Activated naive CD4-positive, alpha-beta T cell treated with anti-CD3 and anti-CD28 coated beads for 36 hours (primary cell): ENCODE measurements around the gene HOXA3. TPM values are rescaled to one million over a fixed set of nuclear protein-coding genes. Genes with fewer than 3 reads are reported as not detected.

Experiments used
- CTCF ChIA-PET: fragments of 350-600 bp; sonication (Branson Sonifier 250); formaldehyde crosslinking; loops from one replicate; lab custom pipeline; 2021; ENCODE audit warnings: antibody characterized with exemption; lab: Charles Lee
- DNase-seq: peaks from one replicate; pipeline ENCODE4 v3.0.0-alpha.2; 2020
- H3K27ac Mint-ChIP-seq: one replicate; pipeline ENCODE4 v1.8.0; 2021; ENCODE audit warnings: mild to moderate bottlenecking, mixed read lengths
- H3K27me3 Mint-ChIP-seq: one replicate; pipeline ENCODE4 v1.8.0; 2021; ENCODE audit warnings: low read depth, mixed read lengths
- H3K36me3 Mint-ChIP-seq: one replicate; pipeline ENCODE4 v1.8.0; 2021; ENCODE audit warnings: low read depth, mixed read lengths
- H3K4me1 Mint-ChIP-seq: one replicate; pipeline ENCODE4 v1.8.0; 2021; ENCODE audit warnings: low read depth, mixed read lengths
- H3K4me3 Mint-ChIP-seq: one replicate; pipeline ENCODE4 v1.8.0; 2021; ENCODE audit warnings: mild to moderate bottlenecking, moderate library complexity, mixed read lengths
- H3K9me3 Mint-ChIP-seq: one replicate; pipeline ENCODE4 v1.8.0; 2021; ENCODE audit warnings: mixed read lengths
- intact Hi-C: fragments of 100-400 bp; cut with micrococcal nuclease; formaldehyde crosslinking; loops from one replicate; pipeline ENCODE4 v1.15.1; 2023
- total RNA-seq, 2 experiments: library from RNA; stranded (reverse); gene quantifications; one replicate each; pipeline ENCODE4 v1.2.3, GENCODE V29; 2021

HOXA3 gene
- total RNA-seq, 2 experiments from 2014 or later: not detected

- no peak for DNase-seq
- peak within 1 kb of the TSS; percentile 38 for H3K4me3 Mint-ChIP-seq
- H3K27me3 Mint-ChIP-seq: peaks cover 63% of the 10 kb centered on the region
- no peak within 1 kb of the TSS for H3K27ac Mint-ChIP-seq
- H3K36me3 Mint-ChIP-seq: no peaks in the 10 kb centered on the region
- CTCF ChIA-PET: interaction anchor here (0.6 to 1.6 kb wide), 3 partner anchors 25 to 493 kb away, joined by 3 to 9 read pairs (median 3); no protein-coding TSS in a partner anchor
- H3K4me1 Mint-ChIP-seq: peaks cover 20% of the 10 kb centered on the region
- intact Hi-C loops: loop anchor here (1.0 to 5.0 kb wide), 2 partner anchors 10 to 68 kb away; partner anchors contain the start of gene EVX1
- H3K9me3 Mint-ChIP-seq: no peaks in the 10 kb centered on the region
Observed at GRCh38 chr7:27173956-27174873, 21.8 kb upstream of the HOXA3 start, which contains the start of gene HOXA10. HOXA10 (minus strand) TSS chr7:27174320; CDS start chr7:27174306, 14 bp downstream.

- Mint-ChIP-seq H3K4me1 (peaks cover 24% of the 10 kb centered on the region), H3K36me3 (no peaks in the 10 kb centered on the region), H3K9me3 (no peaks in the 10 kb centered on the region), H3K4me3 (no peak overlapping the region), H3K27me3 (peaks cover 65% of the 10 kb centered on the region), H3K27ac (no peak overlapping the region)
- DNase-seq: no peak
- intact Hi-C loops: loop anchor here (5.0 kb wide), 1 partner anchor 69 kb away; the partner anchor contains the start of gene EVX1
- CTCF ChIA-PET: interaction anchor here (0.6 kb wide), 1 partner anchor 370 kb away, joined by 3 read pairs; no protein-coding TSS in a partner anchor
Observed at GRCh38 chr7:27173511-27173955, 21.1 kb upstream of the HOXA3 start.

GRCh38 chr7:27172823-27173510, 20.6 kb upstream of the HOXA3 start:
- CTCF ChIA-PET: interaction anchor here (0.9 kb wide), 1 partner anchor 10 kb away, joined by 4 read pairs; no protein-coding TSS in a partner anchor
- H3K36me3 Mint-ChIP-seq: no peaks in the 10 kb centered on the region
- peaks cover 25% of the 10 kb centered on the region for H3K4me1 Mint-ChIP-seq
- H3K4me3 Mint-ChIP-seq: no peak overlapping the region
- no peaks in the 10 kb centered on the region for H3K9me3 Mint-ChIP-seq
- H3K27me3 Mint-ChIP-seq: peaks cover 66% of the 10 kb centered on the region
- H3K27ac Mint-ChIP-seq: no peak overlapping the region
- no peak for DNase-seq
- intact Hi-C loops: loop anchor here (5.0 kb wide), 1 partner anchor 69 kb away; the partner anchor contains the start of gene EVX1

- Mint-ChIP-seq H3K27me3 (peaks cover 66% of the 10 kb centered on the region), H3K27ac (no peak overlapping the region), H3K36me3 (no peaks in the 10 kb centered on the region), H3K4me1 (peaks cover 25% of the 10 kb centered on the region), H3K9me3 (no peaks in the 10 kb centered on the region), H3K4me3 (peak overlapping the region; percentile 19)
- CTCF ChIA-PET: interaction anchor here (0.8 to 0.9 kb wide), 2 partner anchors 10 to 17 kb away, joined by 3 to 4 read pairs; no protein-coding TSS in a partner anchor
- no peak for DNase-seq
- intact Hi-C loops: loop anchor here (5.0 kb wide), 1 partner anchor 70 kb away; the partner anchor contains the start of gene EVX1
Observed at GRCh38 chr7:27172315-27172774, 20.0 kb upstream of the HOXA3 start.

- H3K4me1 Mint-ChIP-seq: peaks cover 28% of the 10 kb centered on the region
- no peaks in the 10 kb centered on the region for H3K9me3 Mint-ChIP-seq
- H3K4me3 Mint-ChIP-seq: peak overlapping the region; percentile 19
- CTCF ChIA-PET: interaction anchor here (0.8 to 1.5 kb wide), 3 partner anchors 8 to 17 kb away, joined by 3 to 8 read pairs (median 4); no protein-coding TSS in a partner anchor
- intact Hi-C loops: loop anchor here (5.0 kb wide), 1 partner anchor 71 kb away; the partner anchor contains the start of gene EVX1
- no peak overlapping the region for H3K27ac Mint-ChIP-seq
- H3K27me3 Mint-ChIP-seq: peaks cover 71% of the 10 kb centered on the region
- H3K36me3 Mint-ChIP-seq: no peaks in the 10 kb centered on the region
- peak; percentile 23 for DNase-seq
Observed at GRCh38 chr7:27171637-27172314, 19.4 kb upstream of the HOXA3 start.

- Mint-ChIP-seq H3K9me3 (no peaks in the 10 kb centered on the region), H3K36me3 (no peaks in the 10 kb centered on the region), H3K4me3 (no peak overlapping the region), H3K27me3 (peaks cover 71% of the 10 kb centered on the region), H3K27ac (no peak overlapping the region), H3K4me1 (peaks cover 31% of the 10 kb centered on the region)
- CTCF ChIA-PET: interaction anchor here (0.8 to 1.5 kb wide), 2 partner anchors 8 to 16 kb away, joined by 3 to 8 read pairs; no protein-coding TSS in a partner anchor
- DNase-seq: peak; percentile 3
- intact Hi-C loops: loop anchor here (5.0 kb wide), 1 partner anchor 71 kb away; the partner anchor contains the start of gene EVX1
Observed at GRCh38 chr7:27171325-27171636, 18.9 kb upstream of the HOXA3 start.

GRCh38 chr7:27170426-27171324, 18.3 kb upstream of the HOXA3 start:
- peaks cover 70% of the 10 kb centered on the region for H3K27me3 Mint-ChIP-seq
- DNase-seq: no peak
- no peak overlapping the region for H3K4me3 Mint-ChIP-seq
- no peak overlapping the region for H3K27ac Mint-ChIP-seq
- peaks cover 35% of the 10 kb centered on the region for H3K4me1 Mint-ChIP-seq
- H3K9me3 Mint-ChIP-seq: no peaks in the 10 kb centered on the region
- intact Hi-C loops: loop anchor here (5.0 kb wide), 1 partner anchor 72 kb away; the partner anchor contains the start of gene EVX1
- CTCF ChIA-PET: interaction anchor here (1.5 kb wide), 1 partner anchor 9 kb away, joined by 8 read pairs; no protein-coding TSS in a partner anchor
- no peaks in the 10 kb centered on the region for H3K36me3 Mint-ChIP-seq

GRCh38 chr7:27169658-27170425, 17.5 kb upstream of the HOXA3 start:
- no peaks in the 10 kb centered on the region for H3K36me3 Mint-ChIP-seq
- no peaks in the 10 kb centered on the region for H3K9me3 Mint-ChIP-seq
- intact Hi-C loops: loop anchor here (5.0 kb wide), 2 partner anchors 32 to 72 kb away; partner anchors contain the start of genes EVX1 and HOXA13
- H3K27ac Mint-ChIP-seq: no peak overlapping the region
- H3K4me1 Mint-ChIP-seq: peaks cover 36% of the 10 kb centered on the region
- peaks cover 67% of the 10 kb centered on the region for H3K27me3 Mint-ChIP-seq
- CTCF ChIA-PET: no interaction called here
- no peak for DNase-seq
- H3K4me3 Mint-ChIP-seq: peak overlapping the region; percentile 39

- CTCF ChIA-PET: interaction anchor here (0.7 to 1.3 kb wide), 4 partner anchors 9 to 18 kb away, joined by 3 to 5 read pairs (median 4); no protein-coding TSS in a partner anchor
- Mint-ChIP-seq H3K4me3 (no peak overlapping the region), H3K27me3 (peaks cover 77% of the 10 kb centered on the region), H3K27ac (no peak overlapping the region), H3K4me1 (peaks cover 39% of the 10 kb centered on the region), H3K36me3 (no peaks in the 10 kb centered on the region), H3K9me3 (no peaks in the 10 kb centered on the region)
- peak; percentile 64 for DNase-seq
- intact Hi-C loops: loop anchor here (1.0 to 5.0 kb wide), 3 partner anchors 17 to 34 kb away; partner anchors contain the start of genes HOXA11 and HOXA13
Observed at GRCh38 chr7:27168265-27168947, 16.0 kb upstream of the HOXA3 start.
